GM12878 (cell line): Measurements from ENCODE around the gene CDR2.

Source experiments
- CTCF ChIP-seq, 3 experiments: IDR thresholded peaks in 2 of 3; conservative IDR thresholded peaks in 1 of 3; 2 replicates each; pipeline ENCODE4 v1.5.1; 2011; ENCODE audit warnings: low read depth in 3 of 3, low read length in 3 of 3, mild to moderate bottlenecking in 3 of 3, control low read depth in 2 of 3, moderate library complexity in 2 of 3, inconsistent platforms in 1 of 3, mixed read lengths in 1 of 3; ENCODE audit not compliant: control insufficient read depth in 2 of 3, insufficient read depth in 1 of 3; ENCODE audit errors: extremely low read depth in 1 of 3
- E2F4 ChIP-seq: IDR thresholded peaks from 2 replicates; pipeline ENCODE4 v1.6.1; 2012; ENCODE audit warnings: low read depth, low read length, improper control_type of control experiment
- EED ChIP-seq: sonication (generic); IDR thresholded peaks from 2 replicates; pipeline ENCODE4 v1.6.1; 2016; ENCODE audit warnings: antibody characterized with exemption, low read depth
- NBN ChIP-seq: fragments of 450-650 bp; IDR thresholded peaks from 2 replicates; pipeline ENCODE4 v1.6.1; 2016
- PKNOX1 ChIP-seq: fragments of 450-650 bp; IDR thresholded peaks from 2 replicates; pipeline ENCODE4 v1.6.1; 2016; ENCODE audit warnings: mild to moderate bottlenecking
- SMC3 ChIP-seq: IDR thresholded peaks from 2 replicates; pipeline ENCODE4 v1.6.1; 2011; ENCODE audit warnings: low read length, improper control_type of control experiment, borderline replicate concordance

- TF ChIP-seq PKNOX1 (no peak), CTCF (IDR thresholded peaks at IDR 0.05 in 2 of 3, conservative IDR thresholded peaks at IDR 0.05 in 1 of 3; ENCODE audit: control insufficient read depth in 2 of 3, extremely low read depth in 1 of 3, insufficient read depth in 1 of 3, low read depth in 3 of 3, low read length in 3 of 3) (no peak), E2F4 (no peak), NBN (no peak), SMC3 (no peak), EED (no peak)
Measured at GRCh38 chr16:22366371-22366770, 8.0 kb downstream of the CDR2 start.
